Superior temporal gyrus (tissue), 1 donor: Measurements from ENCODE around the gene ARHGAP29.

ENCODE experiments used
- DNase-seq: peaks from one replicate; pipeline ENCODE4 v3.0.0-alpha.2; 2016; ENCODE audit errors: extremely low spot score

Gene ARHGAP29

GRCh38 chr1:94234615-94235014 lies 2.8 kb downstream of the ARHGAP29 start:
- no peak for DNase-seq

- no peak for DNase-seq
Measured at GRCh38 chr1:94231746-94232145, 5.6 kb downstream of the ARHGAP29 start.

GRCh38 chr1:94230920-94231319 lies 6.5 kb downstream of the ARHGAP29 start:
- DNase-seq = no peak

- DNase-seq = no peak
Measured at GRCh38 chr1:94228640-94229375, 8.6 kb downstream of the ARHGAP29 start.

GRCh38 chr1:94227624-94228023 lies 9.8 kb downstream of the ARHGAP29 start:
- no peak for DNase-seq

- DNase-seq = no peak
Measured at GRCh38 chr1:94225845-94226244, 11.5 kb downstream of the ARHGAP29 start.

GRCh38 chr1:94218332-94218731 lies 19.1 kb downstream of the ARHGAP29 start:
- no peak for DNase-seq

- no peak for DNase-seq
Measured at GRCh38 chr1:94215955-94216354, 21.4 kb downstream of the ARHGAP29 start.

GRCh38 chr1:94209982-94210381 lies 27.4 kb downstream of the ARHGAP29 start:
- DNase-seq = no peak

GRCh38 chr1:94209425-94209824 lies 28.0 kb downstream of the ARHGAP29 start:
- no peak for DNase-seq

- no peak for DNase-seq
Measured at GRCh38 chr1:94207695-94208094, 29.7 kb downstream of the ARHGAP29 start.

GRCh38 chr1:94205639-94206038 lies 31.7 kb downstream of the ARHGAP29 start:
- no peak for DNase-seq

- DNase-seq = no peak
Measured at GRCh38 chr1:94202241-94202640, 35.1 kb downstream of the ARHGAP29 start.

- no peak for DNase-seq
Measured at GRCh38 chr1:94199398-94199797, 38.0 kb downstream of the ARHGAP29 start.

- no peak for DNase-seq
Measured at GRCh38 chr1:94194079-94194865, 43.1 kb downstream of the ARHGAP29 start.

GRCh38 chr1:94193128-94193527 lies 44.3 kb downstream of the ARHGAP29 start:
- no peak for DNase-seq

GRCh38 chr1:94191216-94191615 lies 46.2 kb downstream of the ARHGAP29 start:
- no peak for DNase-seq

- DNase-seq = no peak
Measured at GRCh38 chr1:94186946-94187345, 50.4 kb downstream of the ARHGAP29 start.

- no peak for DNase-seq
Measured at GRCh38 chr1:94183197-94183815, 54.1 kb downstream of the ARHGAP29 start.

GRCh38 chr1:94182191-94182590 lies 55.2 kb downstream of the ARHGAP29 start:
- no peak for DNase-seq

- DNase-seq = no peak
Measured at GRCh38 chr1:94180650-94181049, 56.7 kb downstream of the ARHGAP29 start.

- no peak for DNase-seq
Measured at GRCh38 chr1:94178901-94179300, 58.5 kb downstream of the ARHGAP29 start.

GRCh38 chr1:94169126-94169525 lies 68.3 kb downstream of the ARHGAP29 start:
- DNase-seq = no peak
